Adrenal gland (tissue), 5 donors: Measurements from ENCODE around the gene CLIP2.

Experiments
- POLR2A ChIP-seq, 2 donors: fragments of 450-650 bp; IDR thresholded peaks; one replicate each; pipeline ENCODE4 v1.6.1; 2017; ENCODE audit warnings: antibody characterized with exemption in 2 of 2, mild to moderate bottlenecking in 2 of 2, moderate library complexity in 1 of 2
- TF ChIP-seq, protein P1 (sequence below), 6 experiments: fragments of 450-650 bp in 4 of 6; fragments of 200-600 bp in 2 of 6; sonication (generic) in 1 of 6; IDR thresholded peaks; 1 replicate in 5 of 6; 2 replicates in 1 of 6; pipeline versions ENCODE4 v1.5.1 to v1.8.0; 2016 to 2021; ENCODE audit warnings: antibody characterized with exemption in 6 of 6, mild to moderate bottlenecking in 2 of 6, moderate library complexity in 1 of 6
- donor health status: DM: no; HTN: no; CAD: no.

GRCh38 chr7:74320645-74321221 is 31.5 kb downstream of the CLIP2 start:
- TF ChIP-seq, protein P1, sequence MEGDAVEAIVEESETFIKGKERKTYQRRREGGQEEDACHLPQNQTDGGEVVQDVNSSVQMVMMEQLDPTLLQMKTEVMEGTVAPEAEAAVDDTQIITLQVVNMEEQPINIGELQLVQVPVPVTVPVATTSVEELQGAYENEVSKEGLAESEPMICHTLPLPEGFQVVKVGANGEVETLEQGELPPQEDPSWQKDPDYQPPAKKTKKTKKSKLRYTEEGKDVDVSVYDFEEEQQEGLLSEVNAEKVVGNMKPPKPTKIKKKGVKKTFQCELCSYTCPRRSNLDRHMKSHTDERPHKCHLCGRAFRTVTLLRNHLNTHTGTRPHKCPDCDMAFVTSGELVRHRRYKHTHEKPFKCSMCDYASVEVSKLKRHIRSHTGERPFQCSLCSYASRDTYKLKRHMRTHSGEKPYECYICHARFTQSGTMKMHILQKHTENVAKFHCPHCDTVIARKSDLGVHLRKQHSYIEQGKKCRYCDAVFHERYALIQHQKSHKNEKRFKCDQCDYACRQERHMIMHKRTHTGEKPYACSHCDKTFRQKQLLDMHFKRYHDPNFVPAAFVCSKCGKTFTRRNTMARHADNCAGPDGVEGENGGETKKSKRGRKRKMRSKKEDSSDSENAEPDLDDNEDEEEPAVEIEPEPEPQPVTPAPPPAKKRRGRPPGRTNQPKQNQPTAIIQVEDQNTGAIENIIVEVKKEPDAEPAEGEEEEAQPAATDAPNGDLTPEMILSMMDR (IDR thresholded peaks at IDR 0.05): no peak
- TF ChIP-seq POLR2A (IDR thresholded peaks at IDR 0.05): no peak
